ENCODE results near the gene KMT2B.

KMT2B gene

GRCh38 chr19:35757749-35758608 lies 40.2 kb downstream of the KMT2B start, which contains the start of gene PROSER3 (continued):
- TF ChIP-seq TSHZ1 (tag by site-specific recombination; IDR thresholded peaks at IDR 0.05; ENCODE audit: borderline replicate concordance) = no peak; the same call in 1 of the 2 replicates
- TF ChIP-seq ZBTB1 (tag by site-specific recombination; IDR thresholded peaks at IDR 0.05) = no peak
- no peak for TF ChIP-seq ZNF623 (tag by site-specific recombination; IDR thresholded peaks at IDR 0.05)
- TF ChIP-seq ZNF747 (tag by site-specific recombination; IDR thresholded peaks at IDR 0.05) = no peak
- peak; percentile 37; the same call in 1 of the 2 replicates for TF ChIP-seq ZNF280D (tag by site-specific recombination; IDR thresholded peaks at IDR 0.05)
- peak; percentile 79 for TF ChIP-seq ZNF394 (tag by site-specific recombination; IDR thresholded peaks at IDR 0.05; ENCODE audit: borderline replicate concordance)
- TF ChIP-seq PRDM6 (tag by site-specific recombination; IDR thresholded peaks at IDR 0.05) = no peak
- no peak for TF ChIP-seq ZNF510 (tag by site-specific recombination; IDR thresholded peaks at IDR 0.05; ENCODE audit: insufficient replicate concordance)
- TF ChIP-seq ZNF776 (tag by site-specific recombination; IDR thresholded peaks at IDR 0.05; ENCODE audit: borderline replicate concordance) = no peak
- no peak for TF ChIP-seq ZNF707 (tag by site-specific recombination; IDR thresholded peaks at IDR 0.05)
- TF ChIP-seq ZNF138 (tag by site-specific recombination; IDR thresholded peaks at IDR 0.05; ENCODE audit: borderline replicate concordance) = no peak
- no peak for TF ChIP-seq ZNF404 (tag by site-specific recombination; IDR thresholded peaks at IDR 0.05)
- peak; percentile 83 for TF ChIP-seq SP7 (tag by site-specific recombination; IDR thresholded peaks at IDR 0.05)

GRCh38 chr19:35759697-35760096 lies 41.9 kb downstream of the KMT2B start:
- CTCF ChIA-PET = interaction anchor here (0.5 kb wide), 1 partner anchor 30 kb away, joined by 3 read pairs; no protein-coding TSS in a partner anchor
- Histone ChIP-seq H3K9me3 (ENCODE audit: control insufficient read depth, insufficient read depth, low read depth, low read length) (no peaks in the 10 kb centered on the region), H3K4me1 (ENCODE audit: control insufficient read depth, insufficient read depth, low read length) (peaks cover 15% of the 10 kb centered on the region), H3K27ac (ENCODE audit: extremely low read depth, low read depth, low read length) (peak overlapping the region; percentile 97; the same call in 1 of the 2 replicates), H3K36me3 (ENCODE audit: control insufficient read depth in 2 of 2, insufficient read depth in 1 of 2, low read length in 2 of 2) (peaks cover 56 to 63% of the 10 kb centered on the region in 2 experiments), H3K4me3 (ENCODE audit: low read depth, low read length) (no peak overlapping the region)
- POLR2A ChIA-PET = interaction anchor here (0.6 to 4.7 kb wide), 5 partner anchors 9 to 24 kb away, joined by 3 to 29 read pairs (median 6); partner anchors contain the start of genes LIN37, PSENEN and U2AF1L4
- TF ChIP-seq ZNF600 (tag by site-specific recombination; IDR thresholded peaks at IDR 0.05) (no peak), ZNF624 (tag by site-specific recombination; IDR thresholded peaks at IDR 0.05) (no peak), ZNF473 (tag by site-specific recombination; IDR thresholded peaks at IDR 0.05) (peak; percentile 50; the same call in 1 of the 2 replicates), ZNF416 (tag by site-specific recombination; IDR thresholded peaks at IDR 0.05) (0 out of 2 replicates have a peak, but pooled peaks have one; percentile 12), SCRT1 (tag by site-specific recombination; IDR thresholded peaks at IDR 0.05; ENCODE audit: borderline replicate concordance) (no peak), ZNF544 (tag by site-specific recombination; IDR thresholded peaks at IDR 0.05) (no peak), IKZF3 (tag by site-specific recombination; IDR thresholded peaks at IDR 0.05) (no peak), ZNF223 (tag by site-specific recombination; IDR thresholded peaks at IDR 0.05) (no peak), ZNF560 (tag by site-specific recombination; IDR thresholded peaks at IDR 0.05; ENCODE audit: borderline replicate concordance) (no peak), ZNF555 (tag by site-specific recombination; conservative IDR thresholded peaks at IDR 0.05) (no peak), KLF9 (tag by site-specific recombination; IDR thresholded peaks at IDR 0.05; ENCODE audit: low read depth) (no peak), ZBTB6 (tag by site-specific recombination; IDR thresholded peaks at IDR 0.05) (no peak), ZNF112 (tag by site-specific recombination; IDR thresholded peaks at IDR 0.05) (no peak)
